Measurements from ENCODE around the gene VPS8. TPM values are rescaled to one million over a fixed set of nuclear protein-coding genes. Genes with fewer than 3 reads are reported as not detected.

The VPS8 gene
- total RNA-seq, 1 donor from 2014 or later = 62.9 TPM

DNA sequence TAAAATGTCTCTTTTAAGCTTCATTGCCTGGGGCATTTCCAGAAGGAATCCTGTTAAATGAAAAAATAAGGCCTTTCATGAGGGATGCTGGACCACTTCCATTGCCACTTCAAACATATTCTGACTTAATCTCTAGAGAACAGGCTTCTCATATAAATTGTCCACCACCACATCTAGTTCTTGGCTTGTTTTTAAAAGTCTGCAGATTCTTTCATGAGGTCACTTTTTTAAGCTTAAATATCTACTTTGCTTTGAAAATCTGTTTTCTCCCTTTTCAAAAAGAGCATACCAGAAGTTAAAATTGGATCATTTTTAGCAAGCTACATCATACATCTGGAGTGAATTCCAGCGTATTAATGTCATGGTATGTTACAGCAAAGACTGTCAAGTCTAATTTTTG is 209.3 kb downstream of the VPS8 start:
- H3K36me3 ChIP-seq = no peaks in the 10 kb centered on the region
- H3K4me3 ChIP-seq = no peak overlapping the region
- intact Hi-C loops (cut with DNase I) = no loop called here
- no peak for ATAC-seq
- no peaks in the 10 kb centered on the region for H3K27me3 ChIP-seq
- no peak for DNase-seq
- H3K27ac ChIP-seq = no peak overlapping the region
- no peaks in the 10 kb centered on the region for H3K9me3 ChIP-seq
- H3K4me1 ChIP-seq = no peaks in the 10 kb centered on the region
- TF ChIP-seq CTCF (IDR thresholded peaks at IDR 0.05) = no peak

DNA sequence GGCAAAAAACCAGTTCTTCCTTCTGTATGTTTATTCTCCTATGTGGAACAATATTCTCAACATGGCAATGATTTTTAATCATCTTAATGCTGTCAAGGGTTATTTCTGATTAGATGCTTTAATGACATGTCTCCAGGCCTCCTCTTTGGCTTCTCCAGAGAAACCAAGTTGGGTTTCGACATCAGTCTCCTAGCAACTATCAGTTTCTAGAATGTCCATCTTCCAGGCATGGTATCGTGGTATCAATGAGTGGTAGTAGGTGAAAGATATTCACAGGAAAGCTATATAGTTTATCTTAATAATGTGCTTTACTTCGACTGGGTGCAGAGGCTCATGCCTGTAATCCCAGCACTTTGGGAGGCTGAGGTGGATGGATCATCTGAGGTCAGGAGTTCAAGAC is 212.4 kb downstream of the VPS8 start:
- H3K9me3 ChIP-seq = no peaks in the 10 kb centered on the region
- H3K4me3 ChIP-seq = no peak overlapping the region
- H3K27me3 ChIP-seq = no peaks in the 10 kb centered on the region
- intact Hi-C loops (cut with DNase I) = no loop called here
- peaks cover 10% of the 10 kb centered on the region for H3K36me3 ChIP-seq
- DNase-seq = no peak
- ATAC-seq = no peak
- no peak overlapping the region for H3K27ac ChIP-seq
- TF ChIP-seq CTCF (IDR thresholded peaks at IDR 0.05) = no peak
- H3K4me1 ChIP-seq = no peaks in the 10 kb centered on the region

GRCh38 chr3:185024966-185025365 is 213.0 kb downstream of the VPS8 start:
- peaks cover 10% of the 10 kb centered on the region for H3K36me3 ChIP-seq
- no peaks in the 10 kb centered on the region for H3K9me3 ChIP-seq
- H3K4me1 ChIP-seq = no peaks in the 10 kb centered on the region
- DNase-seq = no peak
- TF ChIP-seq CTCF (IDR thresholded peaks at IDR 0.05) = no peak
- no peak for ATAC-seq
- no peaks in the 10 kb centered on the region for H3K27me3 ChIP-seq
- H3K4me3 ChIP-seq = no peak overlapping the region
- intact Hi-C loops (cut with DNase I) = no loop called here
- no peak overlapping the region for H3K27ac ChIP-seq

- Histone ChIP-seq H3K27me3 (no peaks in the 10 kb centered on the region), H3K4me3 (no peak overlapping the region), H3K36me3 (peaks cover 10% of the 10 kb centered on the region), H3K27ac (no peak overlapping the region), H3K9me3 (no peaks in the 10 kb centered on the region), H3K4me1 (no peaks in the 10 kb centered on the region)
- TF ChIP-seq CTCF (IDR thresholded peaks at IDR 0.05) = no peak
- intact Hi-C loops (cut with DNase I) = no loop called here
- ATAC-seq (no peak), DNase-seq (no peak)
Observed at GRCh38 chr3:185028121-185028520, 216.2 kb downstream of the VPS8 start.

DNA sequence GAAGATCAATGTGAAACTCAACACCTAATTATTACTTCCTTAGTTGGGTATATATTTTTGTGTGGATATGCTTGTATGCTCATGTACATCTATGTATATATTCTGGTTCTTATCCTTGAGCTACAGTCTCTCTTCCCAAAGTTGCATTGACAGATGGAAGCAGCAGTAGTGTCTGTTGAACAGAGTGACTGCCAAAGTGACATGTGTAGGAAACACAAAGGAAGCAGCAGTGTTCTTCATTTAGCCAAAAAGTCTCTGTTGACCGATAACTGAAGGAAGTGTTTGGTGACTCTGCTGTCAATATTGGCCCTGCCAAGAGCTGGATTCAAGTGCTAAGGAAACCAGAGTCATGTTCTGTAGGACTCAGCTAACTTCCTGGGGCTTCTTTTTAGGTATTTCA is 217.1 kb downstream of the VPS8 start:
- peaks cover 10% of the 10 kb centered on the region for H3K36me3 ChIP-seq
- H3K27ac ChIP-seq = no peak overlapping the region
- no peak for DNase-seq
- no peak overlapping the region for H3K4me3 ChIP-seq
- no peaks in the 10 kb centered on the region for H3K4me1 ChIP-seq
- intact Hi-C loops (cut with DNase I) = no loop called here
- no peaks in the 10 kb centered on the region for H3K27me3 ChIP-seq
- no peak for ATAC-seq
- no peak for TF ChIP-seq CTCF (IDR thresholded peaks at IDR 0.05)
- no peaks in the 10 kb centered on the region for H3K9me3 ChIP-seq

GRCh38 chr3:185030399-185030798 is 218.4 kb downstream of the VPS8 start:
- Histone ChIP-seq H3K36me3 (peaks cover 10% of the 10 kb centered on the region), H3K27ac (no peak overlapping the region), H3K4me3 (no peak overlapping the region), H3K27me3 (no peaks in the 10 kb centered on the region), H3K4me1 (no peaks in the 10 kb centered on the region), H3K9me3 (no peaks in the 10 kb centered on the region)
- DNase-seq (no peak), ATAC-seq (no peak)
- intact Hi-C loops (cut with DNase I) = no loop called here
- TF ChIP-seq CTCF (IDR thresholded peaks at IDR 0.05) = no peak

Measured in upper lobe of right lung (tissue), 1 donor.